ENCODE measurements around the gene TPPP2. TPM values are rescaled to one million over a fixed set of nuclear protein-coding genes. Genes with fewer than 3 reads are reported as not detected.
"Not testable (repeated sequence)": the region's sequence is repeated elsewhere in the genome, so short reads cannot be mapped to it uniquely, and the experiment has no call there.

The TPPP2 gene
- not detected for total RNA-seq
- polyA plus RNA-seq = under 1 TPM in 1 of 3 donors, not detected in 2; 0.62 TPM
- long read RNA-seq, donor 1 = 0 reads
- long read RNA-seq, donor 2 = 0 reads
- long read RNA-seq, donor 3 = 0 reads
- long read RNA-seq, donor 4 = 0 reads
- long read RNA-seq, donor 5 = 0 reads
- long read RNA-seq, donor 6 = 0 reads
- long read RNA-seq, donor 7, partial matches to known transcripts = 0 of 5 reads
- long read RNA-seq, donor 7, other reads (novel, unspliced or antisense) = 5 of 5 reads
- long read RNA-seq, donor 8 = 0 reads
- long read RNA-seq, donor 9 = 0 reads
- long read RNA-seq, donor 10 = 0 reads

GRCh38 chr14:21029917-21030316, at the start of gene TPPP2:
Gene TPPP2, plus strand, starts transcription at chr14:21030217. Its CDS starts 365 bp downstream, at chr14:21030582.
- peaks cover 12 to 21% (median 18%) of the 10 kb centered on the region in 4 donors for H3K4me1 ChIP-seq
- peaks cover 0 to 9% (median 0%) of the 10 kb centered on the region in 3 donors for H3K27me3 ChIP-seq
- H3K27ac ChIP-seq = no peak within 1 kb of the TSS
- no peak for DNase-seq
- intact Hi-C loops (cut with DNase I; ENCODE audit: low total_unique reads) = no loop called here
- H3K9me3 ChIP-seq = no peaks in the 10 kb centered on the region
- H3K36me3 ChIP-seq = no peaks in the 10 kb centered on the region
- H3K4me3 ChIP-seq = no peak within 1 kb of the TSS
- TF ChIP-seq CTCF (IDR thresholded peaks at IDR 0.05) (no peak), POLR2A (IDR thresholded peaks at IDR 0.05) (no peak)
- WGBS, 5 donors = 88 to 100% (median 93%) methylated on average over 5 of the region's 5 CpGs

- H3K36me3 ChIP-seq = no peaks in the 10 kb centered on the region
- no peaks in the 10 kb centered on the region for H3K9me3 ChIP-seq
- no peak overlapping the region for H3K4me3 ChIP-seq
- no peak for DNase-seq
- WGBS, 5 donors = 70 to 89% (median 73%) methylated on average over 1 of the region's 1 CpG
- intact Hi-C loops (cut with DNase I; ENCODE audit: low total_unique reads) = no loop called here
- no peaks in the 10 kb centered on the region for H3K4me1 ChIP-seq
- TF ChIP-seq POLR2A (IDR thresholded peaks at IDR 0.05) (no peak), CTCF (IDR thresholded peaks at IDR 0.05) (no peak), POLR2AphosphoS5 (IDR thresholded peaks at IDR 0.05) (no peak), EP300 (IDR thresholded peaks at IDR 0.05) (no peak)
- no peak overlapping the region for H3K27ac ChIP-seq
- no peaks in the 10 kb centered on the region for H3K27me3 ChIP-seq
Observed at GRCh38 chr14:20980906-20981305, 49.1 kb upstream of the TPPP2 start.

GRCh38 chr14:20982646-20983369, 47.2 kb upstream of the TPPP2 start:
- Histone ChIP-seq H3K4me3 (no peak overlapping the region), H3K27me3 (no peaks in the 10 kb centered on the region), H3K36me3 (no peaks in the 10 kb centered on the region), H3K9me3 (no peaks in the 10 kb centered on the region), H3K4me1 (peaks cover 0 to 5% (median 0%) of the 10 kb centered on the region in 4 donors), H3K27ac (no peak overlapping the region)
- intact Hi-C loops (cut with DNase I; ENCODE audit: low total_unique reads) = no loop called here
- 47 to 61% (median 52%) methylated on average over 2 of the region's 2 CpGs for WGBS, 5 donors
- no peak for DNase-seq
- TF ChIP-seq CTCF (IDR thresholded peaks at IDR 0.05) = no peak
- no peak for TF ChIP-seq POLR2A (IDR thresholded peaks at IDR 0.05)
- TF ChIP-seq POLR2AphosphoS5 (IDR thresholded peaks at IDR 0.05) = no peak
- no peak for TF ChIP-seq EP300 (IDR thresholded peaks at IDR 0.05)

GRCh38 chr14:20985650-20986049, 44.4 kb upstream of the TPPP2 start:
- H3K27ac ChIP-seq; intact Hi-C loops (cut with DNase I; ENCODE audit: low total_unique reads); H3K4me3 ChIP-seq; DNase-seq; H3K36me3 ChIP-seq; H3K9me3 ChIP-seq; H3K27me3 ChIP-seq: not testable (repeated sequence)
- H3K4me1 ChIP-seq = peaks cover 4 to 20% (median 14%) of the 10 kb centered on the region in 4 donors
- WGBS, 5 donors = 90 to 96% (median 93%) methylated on average over 4 of the region's 4 CpGs

- H3K36me3 ChIP-seq = peaks cover 0 to 3% (median 2%) of the 10 kb centered on the region in 4 donors
- H3K9me3 ChIP-seq = no peaks in the 10 kb centered on the region
- peak in 1 of 2 donors; percentile 38 for DNase-seq
- H3K27me3 ChIP-seq = no peaks in the 10 kb centered on the region
- peak overlapping the region in 1 of 5 donors; percentile 43 for H3K27ac ChIP-seq
- no peak overlapping the region for H3K4me3 ChIP-seq
- 43 to 50% (median 49%) methylated on average over 2 of the region's 2 CpGs for WGBS, 5 donors
- intact Hi-C loops (cut with DNase I; ENCODE audit: low total_unique reads) = no loop called here
- peaks cover 15 to 31% (median 26%) of the 10 kb centered on the region in 4 donors for H3K4me1 ChIP-seq
- TF ChIP-seq POLR2A (IDR thresholded peaks at IDR 0.05) (no peak), EP300 (IDR thresholded peaks at IDR 0.05) (no peak), POLR2AphosphoS5 (IDR thresholded peaks at IDR 0.05) (peak in 2 of 3 donors; percentile 11 to 37), CTCF (IDR thresholded peaks at IDR 0.05) (no peak)
Observed at GRCh38 chr14:20986811-20987210, 43.2 kb upstream of the TPPP2 start.
